Lower leg skin (tissue), 3 donors: Measurements from ENCODE around the gene ZNF213.
"Not testable (repeated sequence)": the region's sequence is repeated elsewhere in the genome, so short reads cannot be mapped to it uniquely, and the experiment has no call there.

Source experiments
- POLR2A ChIP-seq, 2 donors: fragments of 450-650 bp; IDR thresholded peaks; one replicate each; pipeline ENCODE4 v1.6.1; 2016 to 2017; ENCODE audit warnings: antibody characterized with exemption in 2 of 2, mild to moderate bottlenecking in 1 of 2, moderate library complexity in 1 of 2
- TF ChIP-seq, protein P1 (sequence below), 3 donors: fragments of 450-650 bp; IDR thresholded peaks; one replicate each; pipeline ENCODE4 v1.5.1; 2016; ENCODE audit warnings: antibody characterized with exemption in 3 of 3, mild to moderate bottlenecking in 3 of 3, moderate library complexity in 2 of 3

DNA sequence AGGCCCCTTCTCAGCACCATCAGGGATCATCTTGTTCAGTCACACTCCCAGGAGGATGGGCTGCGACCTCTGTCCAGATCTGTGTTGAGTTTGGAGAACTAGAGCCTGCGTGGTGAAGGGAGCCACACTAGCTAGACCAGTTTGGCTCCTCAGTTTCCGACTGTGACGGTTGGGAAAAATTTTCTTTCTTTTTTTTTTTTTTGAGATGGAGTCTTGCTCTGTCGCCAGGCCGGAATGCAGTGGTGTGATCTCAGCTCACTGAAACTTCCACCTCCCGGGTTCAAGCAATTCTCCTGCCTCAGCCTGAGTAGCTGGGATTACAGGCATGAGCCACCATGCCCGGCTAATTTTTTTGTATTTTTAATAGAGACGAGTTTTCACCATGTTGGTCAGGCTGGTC is 4.7 kb downstream of the ZNF213 start:
- TF ChIP-seq, protein P1, sequence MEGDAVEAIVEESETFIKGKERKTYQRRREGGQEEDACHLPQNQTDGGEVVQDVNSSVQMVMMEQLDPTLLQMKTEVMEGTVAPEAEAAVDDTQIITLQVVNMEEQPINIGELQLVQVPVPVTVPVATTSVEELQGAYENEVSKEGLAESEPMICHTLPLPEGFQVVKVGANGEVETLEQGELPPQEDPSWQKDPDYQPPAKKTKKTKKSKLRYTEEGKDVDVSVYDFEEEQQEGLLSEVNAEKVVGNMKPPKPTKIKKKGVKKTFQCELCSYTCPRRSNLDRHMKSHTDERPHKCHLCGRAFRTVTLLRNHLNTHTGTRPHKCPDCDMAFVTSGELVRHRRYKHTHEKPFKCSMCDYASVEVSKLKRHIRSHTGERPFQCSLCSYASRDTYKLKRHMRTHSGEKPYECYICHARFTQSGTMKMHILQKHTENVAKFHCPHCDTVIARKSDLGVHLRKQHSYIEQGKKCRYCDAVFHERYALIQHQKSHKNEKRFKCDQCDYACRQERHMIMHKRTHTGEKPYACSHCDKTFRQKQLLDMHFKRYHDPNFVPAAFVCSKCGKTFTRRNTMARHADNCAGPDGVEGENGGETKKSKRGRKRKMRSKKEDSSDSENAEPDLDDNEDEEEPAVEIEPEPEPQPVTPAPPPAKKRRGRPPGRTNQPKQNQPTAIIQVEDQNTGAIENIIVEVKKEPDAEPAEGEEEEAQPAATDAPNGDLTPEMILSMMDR (IDR thresholded peaks at IDR 0.05): not testable (repeated sequence)
- TF ChIP-seq POLR2A (IDR thresholded peaks at IDR 0.05): not testable (repeated sequence)
